Lower leg skin (tissue), 3 donors: ENCODE measurements around the gene SLC35F3.

ENCODE experiments used
- POLR2A ChIP-seq, 2 donors: fragments of 450-650 bp; IDR thresholded peaks; one replicate each; pipeline ENCODE4 v1.6.1; 2016 to 2017; ENCODE audit warnings: antibody characterized with exemption in 2 of 2, mild to moderate bottlenecking in 1 of 2, moderate library complexity in 1 of 2
- TF ChIP-seq, protein P1 (sequence below), 3 donors: fragments of 450-650 bp; IDR thresholded peaks; one replicate each; pipeline ENCODE4 v1.5.1; 2016; ENCODE audit warnings: antibody characterized with exemption in 3 of 3, mild to moderate bottlenecking in 3 of 3, moderate library complexity in 2 of 3

DNA sequence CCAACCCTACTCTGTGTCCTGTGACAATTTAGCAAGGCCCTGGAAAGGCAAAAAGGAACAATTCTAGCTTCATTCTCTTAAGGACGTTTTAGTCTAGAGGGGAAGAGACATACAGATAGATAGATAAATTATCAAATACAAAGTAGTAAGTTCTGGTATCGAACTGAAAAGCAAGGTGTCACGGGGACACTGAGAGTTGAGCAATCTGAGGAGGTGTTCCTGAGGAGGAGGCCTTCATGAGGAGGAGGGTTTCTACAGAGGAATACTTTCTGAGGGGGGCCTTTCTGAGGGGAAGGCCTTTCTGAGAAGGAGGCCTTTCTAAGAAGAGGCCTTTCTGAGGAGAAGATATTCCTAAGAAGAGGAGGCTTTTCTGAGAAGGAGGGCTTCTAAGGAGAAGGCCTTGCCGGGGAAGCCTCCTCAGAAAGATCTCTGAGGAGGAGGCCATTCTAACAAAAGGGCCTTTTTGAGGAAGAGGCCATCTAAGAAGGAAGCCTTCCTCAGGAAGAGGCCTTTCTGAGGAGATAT, 312.9 kb downstream of the SLC35F3 start:
- TF ChIP-seq, protein P1, sequence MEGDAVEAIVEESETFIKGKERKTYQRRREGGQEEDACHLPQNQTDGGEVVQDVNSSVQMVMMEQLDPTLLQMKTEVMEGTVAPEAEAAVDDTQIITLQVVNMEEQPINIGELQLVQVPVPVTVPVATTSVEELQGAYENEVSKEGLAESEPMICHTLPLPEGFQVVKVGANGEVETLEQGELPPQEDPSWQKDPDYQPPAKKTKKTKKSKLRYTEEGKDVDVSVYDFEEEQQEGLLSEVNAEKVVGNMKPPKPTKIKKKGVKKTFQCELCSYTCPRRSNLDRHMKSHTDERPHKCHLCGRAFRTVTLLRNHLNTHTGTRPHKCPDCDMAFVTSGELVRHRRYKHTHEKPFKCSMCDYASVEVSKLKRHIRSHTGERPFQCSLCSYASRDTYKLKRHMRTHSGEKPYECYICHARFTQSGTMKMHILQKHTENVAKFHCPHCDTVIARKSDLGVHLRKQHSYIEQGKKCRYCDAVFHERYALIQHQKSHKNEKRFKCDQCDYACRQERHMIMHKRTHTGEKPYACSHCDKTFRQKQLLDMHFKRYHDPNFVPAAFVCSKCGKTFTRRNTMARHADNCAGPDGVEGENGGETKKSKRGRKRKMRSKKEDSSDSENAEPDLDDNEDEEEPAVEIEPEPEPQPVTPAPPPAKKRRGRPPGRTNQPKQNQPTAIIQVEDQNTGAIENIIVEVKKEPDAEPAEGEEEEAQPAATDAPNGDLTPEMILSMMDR (IDR thresholded peaks at IDR 0.05) = no peak
- no peak for TF ChIP-seq POLR2A (IDR thresholded peaks at IDR 0.05)
